Kidney capillary endothelial cell (primary cell): Measurements from ENCODE around the gene SMIM35.
"Not testable (repeated sequence)": the region's sequence is repeated elsewhere in the genome, so short reads cannot be mapped to it uniquely, and the experiment has no call there.

Source experiments
- DNase-seq: peaks from one replicate; pipeline ENCODE4 v3.0.0-alpha.2; 2018; ENCODE audit warnings: low spot score

SMIM35 gene

DNA sequence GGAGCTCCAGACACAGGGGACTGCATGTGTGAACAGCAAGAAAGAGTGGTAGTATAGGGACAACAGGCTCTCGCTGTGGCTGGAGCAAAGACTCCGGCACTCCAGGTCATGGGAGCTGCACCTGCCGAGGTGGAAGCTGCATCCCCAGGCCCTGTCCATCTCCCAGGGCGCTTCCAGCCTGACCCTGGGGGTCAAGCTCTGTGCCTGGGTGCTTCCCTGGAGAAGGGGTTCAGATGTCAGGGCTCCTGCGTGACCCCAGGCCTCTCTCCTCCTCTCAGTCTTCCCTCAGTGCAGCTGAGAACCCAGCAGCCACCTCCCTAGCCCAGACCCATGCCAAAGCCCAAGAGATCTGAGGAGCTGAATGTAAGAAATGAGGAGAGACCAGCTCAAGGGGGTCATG lies 6.5 kb downstream of the SMIM35 start:
- no peak for DNase-seq

DNA sequence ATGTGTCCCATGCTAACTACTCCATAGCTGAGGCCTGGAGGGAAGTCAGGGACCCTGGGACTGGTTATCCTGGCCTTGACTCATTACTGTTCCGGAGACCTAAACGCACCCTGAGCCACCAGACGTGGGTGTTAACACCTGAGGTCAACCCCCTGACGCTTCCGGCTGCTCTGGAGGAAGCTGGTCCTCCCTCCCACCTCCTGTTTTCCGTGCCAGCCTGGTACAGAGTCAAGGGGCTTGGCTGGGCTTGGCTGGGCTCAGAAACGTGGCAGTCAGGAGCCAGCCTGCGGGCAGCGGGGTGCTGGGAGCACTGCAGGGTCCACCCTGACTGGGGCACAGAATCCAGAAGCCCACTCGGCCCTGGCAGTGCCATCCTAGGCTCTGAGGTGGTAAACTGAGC lies 7.3 kb downstream of the SMIM35 start:
- DNase-seq: no peak

DNA sequence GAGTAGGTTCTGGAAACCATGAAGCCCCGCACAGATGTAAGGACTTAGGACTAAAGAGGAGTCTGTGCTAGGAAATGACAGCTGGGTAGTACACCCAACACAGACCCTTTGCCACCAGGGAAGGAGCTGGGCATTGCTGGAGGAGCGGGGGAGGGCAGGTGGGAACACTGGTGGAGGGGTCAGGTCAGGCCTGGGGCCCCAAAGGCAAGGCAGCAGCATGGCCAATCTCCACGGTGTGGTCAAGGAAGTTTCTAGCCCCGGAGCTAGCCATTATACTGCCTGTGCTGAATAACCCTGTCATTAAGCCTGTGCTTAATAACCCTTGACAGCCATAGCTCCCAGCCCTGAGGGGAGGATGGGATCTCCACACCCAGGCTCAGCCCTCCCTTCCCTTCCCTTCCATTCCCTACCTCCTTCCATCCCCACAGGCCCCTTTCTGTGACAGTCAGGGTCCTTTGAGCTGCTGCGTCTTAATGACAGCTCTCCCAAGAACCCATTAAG lies 7.8 kb downstream of the SMIM35 start:
- no peak for DNase-seq

DNA sequence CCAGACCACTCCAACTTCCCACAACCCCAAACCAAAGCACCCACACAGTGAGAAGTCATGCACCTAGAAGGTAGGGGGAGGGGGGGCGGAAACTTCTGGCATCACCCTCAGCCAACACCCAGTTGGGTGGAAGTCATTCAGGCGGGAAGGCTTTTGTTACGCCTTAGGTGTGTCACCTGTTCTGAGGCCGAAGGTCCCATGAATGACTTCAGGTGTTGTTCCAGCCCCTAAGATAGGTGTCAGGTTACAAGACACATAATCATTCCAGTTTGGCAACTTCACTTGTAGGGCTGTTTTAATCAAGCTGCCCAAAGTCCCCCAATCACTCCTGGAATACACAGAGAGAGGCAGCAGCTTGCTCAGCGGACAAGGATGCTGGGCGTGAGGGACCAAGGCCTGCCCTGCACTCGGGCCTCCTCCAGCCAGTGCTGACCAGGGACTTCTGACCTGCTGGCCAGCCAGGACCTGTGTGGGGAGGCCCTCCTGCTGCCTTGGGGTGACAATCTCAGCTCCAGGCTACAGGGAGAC lies 9.9 kb downstream of the SMIM35 start, which contains the start of gene TMPRSS4:
TSS of gene TMPRSS4 (plus strand) at position 325 of the 528 bp plus-strand sequence. CDS start 225 bp downstream, outside the sequence.
- no peak for DNase-seq

DNA sequence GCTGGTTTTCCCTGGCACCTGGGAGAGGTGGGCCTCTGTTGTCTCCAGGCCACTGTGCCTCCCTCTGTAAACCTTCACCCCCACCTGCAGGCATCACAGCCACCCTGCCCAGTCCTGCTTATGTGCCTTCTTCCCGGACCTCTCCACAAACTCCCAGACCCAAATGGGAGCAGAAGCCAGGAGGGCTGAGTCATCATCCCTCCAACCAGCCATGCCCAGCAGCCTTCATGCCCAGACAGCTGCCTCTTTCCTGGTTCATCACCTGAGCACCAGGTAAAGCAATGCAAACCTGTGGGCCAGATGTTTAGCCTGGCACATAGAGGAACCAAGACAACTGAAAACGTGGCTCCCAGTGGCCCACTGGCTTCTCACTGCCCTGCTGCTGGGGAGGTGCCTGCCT lies 12.0 kb downstream of the SMIM35 start:
- no peak for DNase-seq

DNA sequence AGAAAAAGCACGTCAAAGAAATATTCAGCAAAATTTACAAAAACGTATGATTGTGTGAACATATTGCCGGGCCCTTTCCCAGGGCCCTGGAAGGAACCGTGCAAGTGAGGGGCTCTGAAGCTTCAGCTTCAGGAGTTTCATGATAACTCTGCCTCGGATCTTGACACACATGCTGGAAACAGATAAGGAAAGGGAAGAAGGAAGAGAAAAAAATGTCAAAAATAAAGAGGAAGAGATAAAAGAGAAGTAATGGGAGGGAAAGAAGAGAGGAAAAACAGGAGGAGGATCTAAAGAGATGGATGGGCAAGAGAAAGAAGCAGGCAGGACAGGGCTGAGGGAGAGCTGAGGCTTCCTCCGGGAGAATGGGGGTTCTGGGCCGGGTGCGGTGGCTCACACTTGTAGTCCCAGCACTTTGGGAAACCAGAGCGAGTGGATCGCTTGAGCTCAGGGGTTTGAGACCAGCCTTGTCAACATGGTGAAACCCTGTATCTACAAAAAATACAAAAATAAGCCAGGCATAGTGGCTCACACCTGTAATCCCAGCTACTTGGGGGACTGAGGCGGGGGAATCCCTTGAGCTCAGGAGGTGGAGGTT lies 12.6 kb downstream of the SMIM35 start:
- no peak for DNase-seq

DNA sequence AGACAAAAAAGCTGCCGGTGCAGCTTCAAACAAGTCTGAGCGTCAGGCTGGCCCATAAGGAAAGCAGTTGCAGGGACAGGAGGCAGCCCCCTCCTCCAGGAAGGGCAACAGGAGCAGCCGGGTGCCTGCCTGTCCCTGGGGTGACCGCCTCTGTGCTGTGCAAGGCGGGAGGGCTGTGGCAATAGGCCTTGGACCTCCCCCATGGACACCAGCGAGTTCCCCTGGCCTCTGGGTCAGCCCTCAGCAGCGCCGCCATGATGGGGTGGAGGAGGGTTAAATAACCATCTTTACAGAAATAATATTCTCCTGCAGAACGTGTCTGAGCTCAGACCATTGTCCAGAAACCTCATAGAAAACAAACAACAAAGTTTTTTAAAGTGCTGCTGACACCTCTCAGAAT lies 13.2 kb downstream of the SMIM35 start:
- no peak for DNase-seq

DNA sequence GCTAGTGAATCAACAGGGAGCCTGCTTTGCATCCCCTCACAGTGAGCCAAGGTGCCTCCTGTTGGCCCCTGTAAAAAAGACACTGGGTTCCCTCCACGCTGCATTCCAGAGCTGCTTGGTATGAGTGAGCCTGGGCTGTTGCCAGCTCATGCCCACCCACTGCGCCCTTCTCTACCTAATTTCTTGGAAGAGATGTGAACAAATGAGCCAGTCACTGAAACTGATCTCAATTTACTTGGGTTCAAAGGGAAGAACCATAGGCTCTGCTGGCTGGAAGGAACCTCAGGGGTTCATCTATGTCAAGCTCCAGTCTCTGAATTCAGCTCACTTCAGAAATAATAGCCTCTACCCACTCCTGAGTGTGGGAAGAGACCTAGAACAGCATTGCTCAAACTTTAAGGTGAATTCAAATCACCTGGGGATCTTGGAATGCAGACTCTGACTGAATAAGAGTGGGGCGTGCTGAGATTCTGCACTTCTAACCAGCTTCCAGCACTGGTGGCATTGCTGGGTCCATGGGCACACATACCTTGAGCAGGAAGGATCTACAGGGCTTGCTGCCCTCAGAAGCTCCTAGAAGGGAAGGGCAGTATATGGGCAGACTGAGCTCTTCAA lies 15.2 kb downstream of the SMIM35 start:
- DNase-seq: no peak

DNA sequence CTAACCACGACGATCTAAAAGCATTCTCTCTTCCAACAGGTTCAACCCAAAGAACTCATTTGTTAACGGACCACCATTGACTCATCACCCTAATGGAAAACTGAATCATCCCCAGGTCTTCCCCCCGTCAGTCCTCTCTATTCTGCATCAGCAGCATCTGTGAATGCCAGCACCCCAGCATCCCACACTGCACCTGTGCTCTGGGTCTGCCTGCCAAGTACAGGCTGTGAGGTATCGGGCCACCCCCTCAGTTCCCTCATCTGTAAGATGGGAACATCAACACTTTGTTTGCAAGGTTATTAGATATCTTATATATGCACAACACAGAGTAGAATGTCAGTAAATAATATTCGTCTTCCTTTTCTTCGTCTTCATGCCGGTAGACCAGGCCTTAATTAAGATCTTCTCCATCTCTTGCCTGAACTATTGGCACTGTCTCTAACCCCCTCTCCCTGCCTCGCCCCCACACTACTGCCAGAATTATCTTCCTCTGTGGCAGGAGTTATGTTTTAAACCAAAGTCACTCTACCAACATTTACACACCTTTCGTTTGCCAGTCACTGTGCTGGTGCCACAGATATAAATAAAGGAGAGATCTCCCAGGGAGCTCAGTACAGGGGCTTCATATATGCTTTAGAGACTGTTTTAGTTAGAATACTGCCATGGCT lies 17.7 kb downstream of the SMIM35 start:
- DNase-seq: no peak

DNA sequence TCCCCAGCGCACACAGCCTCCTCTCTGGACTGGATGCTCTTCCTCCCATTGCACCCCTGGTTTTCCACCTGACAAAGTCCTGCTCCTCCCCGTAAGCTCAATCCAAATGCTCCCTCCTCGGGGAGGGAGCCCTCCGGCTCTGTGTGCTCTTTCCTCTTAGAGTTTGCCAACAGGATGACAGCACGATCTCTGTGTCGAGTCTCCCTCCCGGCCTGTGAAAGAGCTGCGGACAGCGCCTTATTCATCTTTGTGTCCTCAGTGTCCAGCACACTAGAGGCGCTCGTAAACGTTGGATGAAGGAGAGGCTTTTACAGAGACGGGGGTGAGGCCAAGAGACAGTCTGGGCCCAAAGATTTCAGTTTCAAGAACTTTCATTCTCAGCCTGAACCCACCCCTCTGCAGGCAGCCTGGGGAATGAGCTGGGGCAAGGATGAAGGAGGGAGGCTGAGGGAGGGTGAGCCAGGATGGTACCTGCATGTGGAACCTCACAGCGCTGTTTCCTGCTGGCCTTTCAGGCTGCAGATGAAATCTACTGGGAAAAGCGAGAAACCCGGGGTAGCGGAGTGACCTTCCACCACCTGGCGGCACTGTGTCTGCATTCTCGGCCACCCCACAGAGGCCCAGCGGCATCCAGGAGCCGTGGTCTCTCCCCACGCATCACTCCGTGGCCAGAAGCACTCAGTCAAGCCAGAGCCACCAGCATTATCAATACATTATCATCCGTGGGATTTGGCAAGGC lies 18.4 kb downstream of the SMIM35 start:
- no peak for DNase-seq

DNA sequence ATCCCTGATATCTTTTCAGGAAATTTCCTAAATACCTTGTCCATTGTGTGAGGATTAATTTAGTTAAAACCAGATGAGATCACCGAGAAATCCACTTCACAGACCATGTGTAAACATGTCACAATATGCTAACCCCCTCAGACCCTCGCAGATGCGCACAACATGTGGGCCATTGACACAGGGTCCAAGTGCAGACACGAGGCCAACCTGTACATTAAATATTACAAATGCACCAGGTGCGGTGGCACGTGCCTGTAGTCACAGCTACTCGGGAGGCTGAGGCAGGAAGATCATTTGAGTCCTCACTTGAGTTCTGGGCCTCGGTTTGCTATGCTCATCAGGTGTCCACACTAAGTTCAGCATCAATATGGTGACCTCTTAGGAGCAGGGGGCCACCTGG lies 19.8 kb downstream of the SMIM35 start:
- DNase-seq: no peak

DNA sequence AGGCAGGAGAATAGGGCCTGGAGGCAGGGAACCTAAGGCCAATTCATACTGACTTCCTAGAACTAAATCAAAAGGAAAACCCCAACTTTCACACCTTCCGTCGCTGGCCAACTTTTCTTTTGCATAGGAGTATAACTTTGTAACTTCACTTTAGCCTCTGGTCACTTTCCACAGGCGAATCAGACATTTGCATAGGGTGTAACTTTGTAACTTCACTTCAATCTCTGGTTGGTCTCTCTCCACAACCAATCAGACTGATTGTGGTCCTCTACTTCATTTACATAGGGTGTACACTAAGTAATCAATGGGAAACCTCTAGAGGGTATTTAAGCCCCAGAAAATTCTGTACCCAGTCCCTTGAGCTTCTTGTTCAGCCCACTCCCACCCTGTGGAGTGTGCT lies 21.4 kb downstream of the SMIM35 start:
- no peak for DNase-seq

DNA sequence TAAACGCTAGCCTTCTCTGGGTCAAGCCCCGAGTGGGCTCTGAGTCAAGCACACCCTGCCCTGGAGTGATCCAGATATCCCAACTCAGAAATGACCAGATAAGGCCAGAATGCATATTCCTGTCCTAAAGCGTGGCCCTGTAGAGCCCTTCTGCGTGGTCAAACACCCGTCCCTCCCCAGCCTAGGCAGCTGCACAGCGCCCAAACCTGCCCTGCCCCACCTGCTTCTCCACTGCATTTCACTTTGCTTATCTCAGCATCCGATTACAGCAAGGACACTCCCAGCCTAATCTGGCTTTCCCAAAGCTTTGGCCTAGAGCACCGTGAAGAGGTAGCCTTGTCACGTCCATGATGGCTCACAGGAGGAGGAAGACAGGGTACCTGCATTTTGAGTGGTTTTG lies 21.8 kb downstream of the SMIM35 start:
- DNase-seq: no peak

DNA sequence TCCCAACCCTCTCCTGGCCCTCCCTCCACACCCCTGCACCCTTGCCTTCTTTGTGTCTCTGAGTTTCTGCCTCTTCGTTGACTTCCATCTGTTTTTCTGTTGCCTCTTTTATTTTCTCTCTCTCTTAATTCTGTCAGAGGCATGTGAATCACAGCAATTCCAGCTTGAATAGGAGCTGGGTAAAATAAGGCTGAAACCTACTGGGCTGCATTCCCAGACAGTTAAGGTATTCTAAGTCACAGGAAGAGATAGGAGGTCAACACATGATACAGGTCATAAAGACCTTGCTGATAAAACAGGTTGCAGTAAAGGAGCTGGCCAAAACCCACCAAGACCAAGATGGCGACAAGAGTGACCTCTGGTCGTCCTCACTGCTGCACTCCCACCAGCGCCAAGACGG lies 24.1 kb downstream of the SMIM35 start:
- DNase-seq: not testable (repeated sequence)

DNA sequence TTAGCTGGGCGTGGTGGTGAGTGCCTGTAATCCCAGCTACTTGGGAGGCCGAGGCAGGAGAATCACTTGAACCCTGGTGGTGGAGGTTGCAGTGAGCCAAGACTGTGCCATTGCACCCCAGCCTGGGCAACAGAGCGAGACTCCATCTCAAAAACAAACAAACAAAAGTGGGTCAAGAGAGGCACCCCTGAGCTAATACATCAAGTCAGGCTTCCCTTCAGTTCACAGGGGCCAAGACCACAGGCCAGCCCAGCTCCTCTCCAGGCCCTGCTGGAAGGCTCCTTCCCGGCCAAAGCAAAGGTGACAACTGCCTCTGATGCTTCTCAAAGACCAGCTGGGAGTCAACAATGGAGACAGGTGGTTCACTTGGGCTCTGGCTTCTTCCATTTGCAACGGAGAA lies 24.6 kb downstream of the SMIM35 start:
- DNase-seq: not testable (repeated sequence)

DNA sequence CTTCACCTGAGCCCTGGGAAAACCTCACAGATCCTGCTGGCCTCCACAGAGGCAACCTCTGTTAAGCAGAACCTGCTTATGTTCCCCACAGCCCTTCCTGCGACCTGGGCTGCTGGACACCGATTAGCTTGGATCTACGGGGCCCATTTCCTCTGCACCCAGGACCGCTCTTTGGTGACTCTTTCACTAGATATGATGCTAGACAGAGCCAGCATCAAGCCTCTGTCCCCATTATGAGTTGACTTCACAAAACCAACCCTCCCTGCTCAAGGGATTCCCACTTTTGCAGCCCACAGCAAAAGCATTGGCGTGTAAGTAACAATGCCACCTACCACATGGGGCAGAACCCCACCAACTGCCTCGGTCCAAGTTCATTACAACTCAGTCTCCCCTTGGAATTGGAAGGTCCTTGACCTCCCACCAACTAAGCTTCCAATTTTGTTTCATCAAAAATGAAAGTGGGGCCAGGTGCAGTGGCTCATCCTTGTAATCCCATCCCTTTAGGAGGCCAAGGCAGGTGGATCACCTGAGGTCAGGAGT lies 25.1 kb downstream of the SMIM35 start:
- no peak for DNase-seq

DNA sequence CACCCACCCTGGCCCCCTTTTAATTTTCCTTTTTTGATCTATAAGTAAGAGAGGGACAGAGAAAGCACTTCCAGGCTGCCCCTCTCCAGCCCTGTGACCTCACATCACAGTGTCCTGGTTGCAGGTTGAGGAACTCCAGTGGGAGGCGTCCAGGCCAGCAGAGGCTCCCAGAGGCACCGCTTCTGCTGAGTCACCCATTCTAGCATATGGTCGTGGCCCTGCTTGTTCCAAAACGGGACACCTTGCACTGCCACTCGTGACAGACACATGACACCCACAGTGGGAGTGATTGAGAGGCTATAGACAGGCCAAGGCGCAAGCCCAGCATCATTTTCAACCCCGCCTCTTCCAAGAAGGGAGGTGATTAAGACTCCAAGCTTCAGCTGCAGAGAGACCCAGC lies 25.9 kb downstream of the SMIM35 start:
- no peak for DNase-seq

DNA sequence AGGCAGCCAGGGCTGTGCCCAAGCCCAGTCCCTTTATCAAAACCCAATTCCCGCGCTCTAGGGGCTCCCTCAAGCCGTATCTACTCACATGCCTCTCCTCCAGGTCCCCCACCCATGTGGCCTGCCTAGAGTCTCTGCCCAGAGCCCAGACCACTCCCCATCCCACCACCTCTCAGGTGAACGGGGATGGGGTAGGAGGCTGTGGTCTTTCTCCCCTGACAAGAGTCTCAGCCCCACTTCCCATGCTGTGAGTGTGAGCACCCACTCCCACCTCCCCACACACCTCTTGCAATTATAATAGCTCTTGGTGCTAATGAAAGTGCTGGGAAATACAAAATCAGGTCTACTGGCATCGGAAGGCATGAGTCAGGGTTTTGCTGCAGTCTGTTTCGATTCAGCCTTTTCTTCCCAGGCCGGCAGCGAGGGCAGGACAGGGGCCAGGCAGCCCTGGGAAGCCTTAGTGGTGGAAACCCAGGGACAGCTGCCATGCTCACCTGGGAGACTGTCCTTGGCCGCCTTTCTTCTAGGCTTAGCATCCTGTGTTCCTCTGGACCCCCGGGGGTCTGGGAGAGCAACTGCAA lies 26.6 kb downstream of the SMIM35 start:
- DNase-seq: no peak

DNA sequence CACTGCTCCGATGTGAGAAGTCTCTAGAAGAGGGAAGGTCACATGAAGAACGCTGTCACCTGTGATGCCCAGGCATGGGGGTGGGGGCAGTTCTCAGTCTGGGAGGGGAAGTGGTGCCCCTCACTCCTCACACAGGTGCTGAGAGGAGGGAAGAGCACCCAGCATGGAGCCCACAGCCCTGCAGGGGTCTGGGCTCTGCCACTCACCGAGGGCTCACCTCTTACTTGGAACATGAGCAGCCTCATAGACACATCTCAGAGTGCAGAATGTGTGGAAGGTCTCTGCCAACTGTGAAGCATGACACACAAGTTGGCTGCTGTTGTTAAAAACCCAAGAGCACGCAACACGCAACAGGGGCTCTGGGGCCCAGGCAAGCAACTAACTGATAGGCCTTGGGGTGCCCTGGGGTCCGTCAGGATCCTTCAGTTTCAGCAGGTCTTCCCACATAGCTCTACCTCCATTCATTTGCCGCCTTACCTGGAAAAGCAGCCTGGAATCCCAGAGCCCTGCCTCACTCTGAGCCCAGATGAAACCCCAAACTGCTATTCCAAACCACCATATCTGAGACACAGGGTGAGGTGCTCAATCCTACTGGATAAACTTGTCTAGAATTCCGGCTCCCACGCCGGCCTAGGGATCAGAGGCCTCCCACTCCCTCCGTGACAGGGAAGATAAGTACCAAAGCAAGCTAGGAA lies 27.4 kb downstream of the SMIM35 start:
- DNase-seq: no peak

DNA sequence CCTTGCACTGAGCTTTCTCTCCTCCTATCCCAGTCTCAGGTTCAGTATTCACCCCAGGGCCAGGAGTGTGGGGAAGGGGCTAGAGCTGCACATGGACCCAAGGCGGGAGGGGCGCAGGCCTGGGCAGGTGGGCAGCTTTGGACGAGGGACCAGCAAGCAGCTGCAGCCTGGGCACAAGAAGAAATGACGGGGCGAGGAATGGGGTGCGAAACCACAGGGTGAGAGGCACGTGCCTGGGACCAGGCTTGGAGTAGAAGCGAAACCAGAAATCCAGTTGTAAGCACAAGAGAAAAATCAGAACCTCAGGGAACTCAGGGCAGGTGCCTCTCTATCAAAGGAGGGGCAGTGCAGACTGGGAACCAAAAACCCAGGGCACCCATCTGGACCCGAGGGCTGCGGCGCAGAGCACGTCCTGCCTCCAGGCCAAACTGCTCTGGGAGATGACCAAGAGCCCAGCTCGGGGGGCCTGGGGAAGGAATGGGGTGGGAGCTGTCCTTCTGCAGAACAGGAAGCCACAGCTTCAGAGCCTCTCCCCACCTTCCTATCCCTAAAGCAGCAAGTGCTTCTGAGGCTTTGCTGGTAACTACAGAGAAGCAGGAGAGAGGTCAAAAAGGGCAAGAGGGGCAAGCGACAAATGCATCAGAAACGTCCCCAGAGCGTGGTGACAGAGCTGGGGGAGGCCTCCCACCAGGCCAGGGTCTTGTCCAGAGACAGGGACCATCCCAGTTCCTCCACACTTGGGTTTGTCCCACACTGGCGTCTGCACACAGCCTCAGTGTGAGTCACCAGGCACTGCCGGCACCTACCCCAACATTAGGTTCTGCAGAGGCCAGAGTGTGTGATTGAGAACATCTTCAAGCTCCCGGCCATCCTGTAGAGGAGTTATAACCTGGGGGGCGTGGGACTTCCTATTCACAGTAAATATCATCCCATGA lies 28.2 kb downstream of the SMIM35 start:
- DNase-seq: no peak
